ENCODE results near the gene GPSM1.
"Not testable (repeated sequence)": the region's sequence is repeated elsewhere in the genome, so short reads cannot be mapped to it uniquely, and the experiment has no call there.

Gene GPSM1

GRCh38 chr9:136346927-136347465 lies 19.7 kb downstream of the GPSM1 start:
- no peak for DNase-seq

- DNase-seq, result no peak
These were observed 20.3 kb downstream of the GPSM1 start for GRCh38 chr9:136347472-136348256.

DNA sequence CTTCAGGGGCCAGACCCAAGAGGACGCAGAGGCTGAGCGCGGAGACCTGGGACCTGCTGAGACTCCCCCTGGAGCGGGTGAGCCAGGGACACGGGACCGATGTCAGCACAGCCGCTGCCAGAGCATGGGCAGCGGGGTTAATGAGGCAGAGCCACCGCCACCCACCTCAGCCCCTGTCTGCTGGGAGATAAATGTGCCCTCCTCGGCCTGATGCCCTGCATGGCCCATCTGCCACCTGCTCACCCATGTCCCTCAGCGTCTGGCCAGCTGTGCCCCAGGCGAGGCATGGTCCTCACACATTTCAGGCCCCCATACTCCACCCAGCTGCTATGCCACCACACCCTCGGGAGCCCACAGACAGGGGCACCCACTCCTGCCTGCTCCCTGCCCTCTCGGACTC lies 21.4 kb downstream of the GPSM1 start:
- no peak for DNase-seq

GRCh38 chr9:136349546-136349945 lies 22.2 kb downstream of the GPSM1 start:
- no peak for DNase-seq

DNA sequence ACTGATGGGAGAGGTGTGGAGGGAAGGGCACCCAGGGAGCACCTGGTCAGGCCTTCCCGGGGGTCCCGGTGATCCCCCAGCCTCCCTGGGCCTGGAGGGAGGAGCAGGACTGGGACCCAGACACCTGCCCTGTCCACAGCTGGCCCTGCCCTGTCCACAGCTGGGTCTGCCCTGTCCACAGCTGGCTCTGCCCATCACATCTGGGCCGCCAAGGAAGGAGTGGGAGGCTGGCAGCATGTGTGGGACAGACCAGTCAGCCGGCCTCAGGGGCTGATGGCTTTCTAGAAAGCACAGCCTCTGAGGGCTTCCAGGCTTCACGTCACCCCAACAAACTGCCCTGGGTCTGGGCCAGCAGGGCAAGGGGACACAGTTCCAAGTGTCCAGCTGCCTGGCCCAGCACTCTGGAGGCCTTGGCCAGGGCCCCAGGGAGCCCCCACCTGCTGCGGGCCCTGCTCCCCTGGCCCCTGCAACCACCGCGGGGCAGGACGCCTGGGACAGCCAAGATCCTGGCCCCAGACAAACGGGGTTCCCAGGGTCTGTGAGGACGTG lies 24.0 kb downstream of the GPSM1 start:
- no peak for DNase-seq

GRCh38 chr9:136351868-136352267 lies 24.5 kb downstream of the GPSM1 start:
- DNase-seq, result not testable (repeated sequence)

DNA sequence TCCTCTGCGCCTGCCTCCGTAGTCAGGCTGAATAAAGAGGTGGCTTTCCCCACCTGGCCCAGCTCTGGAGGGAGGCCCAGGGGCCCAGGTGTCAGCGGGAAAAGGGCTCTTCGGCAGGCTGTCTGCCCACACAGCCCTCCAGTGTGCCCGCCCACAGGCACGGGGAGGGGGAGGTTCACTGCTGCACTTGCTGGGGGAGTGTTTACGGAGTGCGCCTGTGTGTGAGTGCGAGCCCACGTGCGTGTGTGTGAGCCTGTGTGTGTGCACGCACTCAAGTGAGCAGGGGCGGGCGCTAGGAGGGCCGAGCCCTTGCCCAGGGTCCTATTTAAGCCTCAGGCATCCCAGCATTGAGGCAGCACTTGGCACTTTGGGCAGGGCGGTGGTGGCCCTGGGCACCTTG lies 25.3 kb downstream of the GPSM1 start:
- DNase-seq, result no peak

DNA sequence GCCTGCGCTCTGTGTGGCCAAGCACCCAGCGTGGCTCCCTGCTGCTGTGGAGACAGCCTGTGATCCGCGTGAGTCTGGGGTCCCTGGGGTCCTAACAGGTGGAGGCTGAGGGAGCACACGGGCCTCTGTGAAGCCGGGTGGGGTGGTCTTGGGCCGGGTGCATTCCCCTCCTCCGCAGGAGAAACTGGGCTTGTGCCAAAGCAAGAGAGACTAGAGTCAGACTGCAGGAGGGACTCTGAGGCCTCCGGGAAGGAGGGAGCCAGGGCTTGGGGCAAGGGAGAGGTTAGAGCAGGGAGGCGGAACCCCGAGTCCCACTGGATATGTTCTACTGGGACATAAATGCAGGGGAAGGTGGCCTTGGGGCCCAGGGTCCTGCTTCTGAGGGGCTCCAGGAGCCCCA lies 25.7 kb downstream of the GPSM1 start:
- DNase-seq, result no peak

DNA sequence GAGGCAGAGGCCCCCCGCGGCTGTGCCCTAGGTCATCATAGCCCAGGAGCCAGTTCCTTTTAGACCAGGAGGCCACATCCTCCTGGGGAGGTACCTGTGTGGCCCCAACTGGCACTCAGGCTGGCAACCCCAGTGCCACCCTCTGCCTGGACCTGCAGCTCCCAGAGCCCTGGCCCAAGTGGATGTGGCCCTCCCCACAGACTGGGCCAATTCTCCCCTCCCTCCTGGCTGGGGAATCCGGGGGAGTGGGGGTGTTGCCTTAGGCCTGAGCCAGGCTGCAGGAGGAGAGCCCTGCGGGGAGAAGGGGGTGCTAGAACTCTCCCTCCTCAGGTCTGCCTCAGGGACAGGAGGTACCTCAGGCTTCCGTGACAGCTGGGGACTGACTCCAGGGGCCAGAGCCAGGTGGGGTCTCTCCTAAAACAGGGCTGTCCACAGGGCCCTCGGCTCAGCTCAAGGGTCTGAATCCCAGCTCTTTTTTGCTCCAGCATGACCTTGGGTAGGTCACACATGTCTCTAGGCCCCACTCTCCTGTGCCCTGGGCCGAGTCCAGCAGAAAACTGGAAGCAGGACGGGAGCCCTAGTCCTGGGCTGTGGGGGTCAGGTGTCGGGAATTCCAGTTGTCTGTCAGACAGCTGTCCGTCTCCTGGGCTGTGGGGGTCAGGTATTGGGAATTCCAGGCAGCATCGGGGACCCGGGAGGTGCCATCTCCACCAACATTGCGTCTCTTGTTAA lies 26.6 kb downstream of the GPSM1 start:
- no peak for DNase-seq

GRCh38 chr9:136354592-136355085 lies 27.3 kb downstream of the GPSM1 start:
- DNase-seq, result no peak

- no peak for DNase-seq
These were observed 28.5 kb downstream of the GPSM1 start for GRCh38 chr9:136355616-136356557.

GRCh38 chr9:136357202-136357725 lies 29.9 kb downstream of the GPSM1 start:
- DNase-seq, result no peak

- no peak for DNase-seq
These were observed 30.7 kb downstream of the GPSM1 start for GRCh38 chr9:136358016-136358415.

- no peak for DNase-seq
These were observed 31.5 kb downstream of the GPSM1 start for GRCh38 chr9:136358888-136359287.

DNA sequence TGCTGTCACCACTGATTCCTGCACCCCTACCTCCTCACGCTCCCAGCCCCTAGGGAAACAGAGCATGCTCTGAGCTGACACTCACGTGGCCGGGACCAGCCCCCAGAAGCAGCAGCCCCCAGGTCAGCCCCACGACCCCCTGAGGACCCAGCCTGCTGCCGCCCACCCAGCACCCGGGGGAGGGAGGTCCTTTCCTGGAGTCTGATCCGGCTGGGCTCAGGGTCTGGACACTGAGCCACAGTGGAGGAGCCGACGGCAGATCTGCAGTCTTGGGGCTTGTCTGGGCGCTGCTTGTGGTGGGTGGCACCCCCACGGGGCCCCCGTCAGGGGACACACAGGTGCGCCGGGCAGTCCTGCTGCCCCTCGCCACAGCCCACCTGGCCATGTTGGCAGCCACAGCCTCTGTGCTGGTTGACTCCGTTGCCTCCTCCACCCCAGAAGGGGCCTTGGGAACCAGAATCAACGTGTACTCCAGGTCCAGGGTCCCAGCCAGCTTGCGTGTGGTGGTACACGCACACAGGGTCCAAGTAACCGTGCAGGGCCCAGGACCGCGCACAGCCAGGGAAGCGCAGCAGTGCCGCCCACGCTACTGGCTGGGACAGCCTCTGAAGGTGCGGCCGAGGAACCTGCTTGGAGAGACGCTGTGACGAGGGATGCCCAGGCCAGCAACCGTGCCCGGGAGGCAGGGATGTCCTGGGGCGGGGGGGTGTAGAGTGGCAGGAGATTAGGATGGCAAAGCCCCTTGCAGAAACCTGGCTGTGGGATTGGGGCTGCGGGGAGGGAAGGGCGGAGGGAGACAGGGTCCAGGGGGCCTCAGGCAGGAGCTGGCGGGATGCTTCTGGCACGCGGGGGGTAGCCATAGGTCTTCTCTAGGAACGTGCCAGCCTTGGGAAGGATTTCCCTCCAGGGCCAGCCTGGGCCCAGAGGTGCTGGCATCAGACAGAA lies 32.7 kb downstream of the GPSM1 start:
- DNase-seq, result no peak

DNA sequence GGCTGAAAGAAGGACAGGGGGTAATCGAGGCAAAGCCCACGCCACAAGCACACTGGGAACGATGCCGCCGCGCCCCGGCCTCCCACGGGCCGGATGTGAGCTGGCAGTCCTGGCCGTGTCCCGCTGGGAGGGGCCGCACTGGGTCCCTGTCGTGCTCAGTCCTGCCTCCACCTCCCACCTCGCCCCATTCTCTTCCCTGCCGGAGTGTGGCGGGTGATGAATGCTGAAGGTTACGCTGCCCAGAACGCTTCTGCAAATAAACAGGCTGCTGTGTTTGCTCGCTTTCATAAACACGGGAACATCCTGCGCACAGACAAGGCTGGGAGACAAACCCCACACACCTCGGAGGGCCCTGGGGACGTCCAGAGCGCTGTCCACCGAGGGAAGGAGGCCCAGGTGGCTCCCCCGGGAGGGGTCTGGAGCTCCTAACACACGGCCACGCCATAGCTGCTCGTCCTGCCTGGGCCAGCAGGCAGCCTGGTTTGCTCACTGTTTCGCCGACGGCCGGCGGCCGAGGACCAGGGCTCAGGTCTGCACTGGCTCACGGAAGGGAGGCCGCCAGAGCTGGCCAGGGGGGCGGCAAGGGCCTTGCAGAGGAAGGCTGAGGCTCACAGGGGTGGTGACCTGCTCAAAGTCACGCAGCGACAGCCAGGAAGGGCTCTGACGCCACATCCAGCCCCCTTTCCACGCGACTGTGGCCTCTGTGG lies 33.9 kb downstream of the GPSM1 start:
- no peak for DNase-seq

DNA sequence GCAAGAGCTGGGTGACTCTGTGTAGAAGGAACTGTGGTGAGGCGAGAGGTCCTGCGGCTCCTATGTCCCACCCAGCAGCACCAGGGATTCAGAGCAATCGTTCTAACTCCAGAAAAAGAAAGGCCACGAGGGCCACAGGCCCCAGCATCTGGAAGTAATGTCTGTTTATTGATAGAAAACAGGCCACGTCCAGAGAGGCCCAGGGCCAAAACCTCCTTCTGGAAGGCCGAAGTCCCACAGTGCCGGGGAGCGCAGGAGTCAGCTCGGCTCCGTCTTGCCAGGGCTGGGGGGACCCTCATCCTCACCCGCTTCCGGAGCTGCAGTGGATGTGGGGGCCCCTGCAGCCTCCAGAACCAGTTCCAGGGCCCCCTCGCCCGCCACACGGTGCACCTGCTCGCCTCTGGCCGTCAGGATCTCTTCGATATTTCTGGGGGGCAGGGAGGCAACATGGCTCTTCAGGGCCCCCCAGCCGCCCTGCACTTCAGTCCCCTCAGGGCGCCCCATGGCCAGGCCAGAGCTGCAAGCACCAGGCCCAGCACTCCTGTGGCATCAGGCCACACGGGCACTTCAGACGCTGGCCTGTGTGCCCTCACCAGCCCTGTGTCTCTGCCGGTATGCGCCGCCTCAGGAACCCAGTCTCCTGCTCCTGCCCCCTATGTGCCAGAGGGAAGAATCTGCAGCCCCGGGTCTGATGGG lies 34.6 kb downstream of the GPSM1 start:
- DNase-seq, result no peak

DNA sequence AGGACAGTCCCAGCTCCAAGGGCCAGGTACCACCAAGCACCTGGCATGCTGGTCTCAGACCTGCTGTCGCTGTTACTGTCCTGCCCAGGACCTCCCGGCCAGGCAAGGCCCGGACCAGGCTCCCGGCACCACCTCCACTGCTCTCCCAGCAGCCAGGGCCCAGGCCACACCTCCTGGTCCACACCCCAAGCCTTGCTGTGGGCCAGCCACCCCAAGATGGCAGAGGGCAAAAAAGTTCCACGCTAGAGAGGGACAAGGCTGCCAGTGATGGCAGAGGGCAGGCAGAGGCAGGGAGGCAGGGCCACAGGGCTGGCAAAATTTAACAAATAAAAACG lies 35.1 kb downstream of the GPSM1 start:
- DNase-seq, result no peak

DNA sequence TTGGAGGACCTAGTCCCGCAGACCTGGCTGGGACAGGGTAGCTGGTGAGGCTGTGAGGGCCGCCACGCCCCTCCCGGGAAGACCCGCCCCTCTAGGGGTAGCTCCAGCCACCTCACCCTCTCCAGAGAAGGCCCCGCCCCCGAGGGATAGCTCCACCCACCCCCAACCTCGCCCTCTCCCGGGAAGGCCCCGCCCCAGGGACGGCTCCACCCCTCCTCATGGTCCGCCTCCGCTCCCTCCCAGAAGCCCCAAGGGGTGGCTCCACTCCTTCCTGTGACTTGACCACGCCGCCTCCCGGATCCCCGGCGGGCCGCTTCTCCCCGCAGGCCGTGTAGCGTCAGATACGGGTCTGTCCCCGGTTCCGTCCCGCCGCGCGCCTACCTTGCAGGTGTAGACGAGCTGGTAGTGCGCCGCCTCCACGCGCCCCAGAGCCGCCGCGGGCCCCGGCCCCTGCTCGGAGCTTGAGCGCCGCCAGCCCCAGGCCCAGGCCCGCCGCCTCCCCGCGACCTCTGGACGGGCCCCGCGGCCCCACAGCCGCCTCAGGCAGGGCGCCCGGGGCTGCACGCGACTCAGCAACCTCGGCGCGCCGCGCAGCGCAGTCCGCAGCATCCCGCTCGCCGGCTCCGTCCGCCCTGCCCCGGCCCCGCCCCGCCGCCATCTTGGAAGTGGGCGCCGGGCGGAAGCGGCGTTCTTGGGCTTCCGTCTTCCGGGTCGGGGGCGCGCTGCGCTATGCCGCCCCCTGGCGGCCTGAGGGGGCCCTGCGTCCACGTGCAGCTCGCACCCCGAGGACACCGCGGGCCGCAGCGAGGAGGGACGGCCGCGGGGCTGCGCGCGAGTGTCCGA lies 36.0 kb downstream of the GPSM1 start, which contains the start of gene DNLZ:
DNLZ (minus strand) TSS at position 639 of the 843 bp plus-strand sequence; CDS start at position 609, 30 bp downstream.
- DNase-seq, result peak; percentile 97

Data from NCI-H82 (cell line).